ENCODE results near the gene BICD1. TPM values are rescaled to one million over a fixed set of nuclear protein-coding genes. Genes with fewer than 3 reads are reported as not detected.
"Not testable (repeated sequence)": the region's sequence is repeated elsewhere in the genome, so short reads cannot be mapped to it uniquely, and the experiment has no call there.

The BICD1 gene
- total RNA-seq, 1 experiment from 2014 or later: 11.8 TPM

- Histone ChIP-seq H3K4me3 (no peak overlapping the region), H3K36me3 (no peaks in the 10 kb centered on the region), H3K27me3 (replicated peaks) (no peaks in the 10 kb centered on the region), H3K27ac (no peak overlapping the region), H3K4me1 (replicated peaks) (no peaks in the 10 kb centered on the region), H3K9me3 (replicated peaks) (no peaks in the 10 kb centered on the region)
- no peak for DNase-seq (ENCODE audit: low read depth in 1 of 2, low spot score in 2 of 2)
These were observed 54.4 kb downstream of the BICD1 start for GRCh38 chr12:32161058-32161457.

- H3K4me1 ChIP-seq (replicated peaks): no peaks in the 10 kb centered on the region
- H3K4me3 ChIP-seq: no peak overlapping the region
- DNase-seq (ENCODE audit: low read depth in 1 of 2, low spot score in 2 of 2): no peak
- H3K27ac ChIP-seq: no peak overlapping the region
- H3K27me3 ChIP-seq (replicated peaks): no peaks in the 10 kb centered on the region
- H3K36me3 ChIP-seq: no peaks in the 10 kb centered on the region
- H3K9me3 ChIP-seq (replicated peaks): no peaks in the 10 kb centered on the region
These were observed 56.9 kb downstream of the BICD1 start for GRCh38 chr12:32163596-32163995.

DNA sequence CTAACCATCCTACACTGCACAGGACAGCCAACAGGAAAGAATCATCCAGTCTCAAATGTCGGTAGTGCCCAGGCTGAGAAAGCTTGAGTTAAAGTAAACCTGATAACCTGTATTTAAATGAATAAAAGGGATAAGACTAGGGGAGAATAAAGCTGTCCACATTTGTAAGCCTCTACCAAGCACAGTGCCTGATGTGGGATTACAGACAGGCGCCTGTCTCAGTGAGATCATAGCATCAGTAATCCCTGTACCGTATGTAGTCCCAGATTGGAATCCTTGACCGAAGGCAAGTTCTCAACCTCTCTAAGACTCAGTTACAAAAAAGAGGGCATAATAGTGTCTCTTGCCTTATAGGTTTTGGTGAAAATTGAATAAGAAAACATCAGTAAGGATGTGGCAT is 59.9 kb downstream of the BICD1 start:
- Histone ChIP-seq H3K9me3 (replicated peaks) (no peaks in the 10 kb centered on the region), H3K27me3 (replicated peaks) (no peaks in the 10 kb centered on the region), H3K27ac (no peak overlapping the region), H3K4me3 (no peak overlapping the region), H3K36me3 (no peaks in the 10 kb centered on the region), H3K4me1 (replicated peaks) (no peaks in the 10 kb centered on the region)
- DNase-seq (ENCODE audit: low read depth in 1 of 2, low spot score in 2 of 2): no peak

DNA sequence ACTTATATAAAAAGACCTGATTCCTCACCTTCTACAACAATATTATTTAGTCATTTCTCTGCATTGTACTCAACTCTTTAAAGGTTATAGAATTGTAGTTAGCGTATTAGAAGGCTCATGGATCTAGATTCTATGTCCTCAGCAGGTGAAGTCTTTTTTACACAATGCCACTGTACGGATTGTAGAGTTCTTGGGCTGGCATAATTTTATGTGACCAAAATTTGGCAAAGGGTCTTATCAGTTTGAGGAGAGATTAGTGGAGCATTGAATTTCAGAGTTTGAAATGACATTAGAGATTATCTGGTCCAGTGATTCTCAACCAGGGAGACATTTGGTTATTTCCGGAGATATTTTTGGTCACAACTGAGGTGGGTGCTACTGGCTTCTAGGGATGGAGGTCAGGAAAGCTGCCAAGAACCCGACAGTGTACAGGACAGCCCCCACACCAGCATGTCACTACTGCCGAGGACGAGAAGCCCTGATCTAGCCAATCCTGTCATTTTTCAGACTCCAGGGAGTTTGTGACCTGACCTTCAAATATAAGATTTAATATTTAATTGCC is 63.9 kb downstream of the BICD1 start:
- Histone ChIP-seq H3K4me3 (no peak overlapping the region), H3K27ac (no peak overlapping the region), H3K27me3 (replicated peaks) (no peaks in the 10 kb centered on the region), H3K36me3 (no peaks in the 10 kb centered on the region), H3K9me3 (replicated peaks) (no peaks in the 10 kb centered on the region), H3K4me1 (replicated peaks) (no peaks in the 10 kb centered on the region)
- no peak for DNase-seq (ENCODE audit: low read depth in 1 of 2, low spot score in 2 of 2)

GRCh38 chr12:32171211-32171610 is 64.6 kb downstream of the BICD1 start:
- H3K36me3 ChIP-seq: no peaks in the 10 kb centered on the region

GRCh38 chr12:32176606-32177005 is 70.0 kb downstream of the BICD1 start:
- H3K27me3 ChIP-seq (replicated peaks): no peaks in the 10 kb centered on the region
- H3K4me3 ChIP-seq: no peak overlapping the region
- DNase-seq (ENCODE audit: low read depth in 1 of 2, low spot score in 2 of 2): no peak
- H3K9me3 ChIP-seq (replicated peaks): no peaks in the 10 kb centered on the region
- 0 out of 2 replicates have a peak, but pooled peaks cover 2% of the 10 kb centered on the region for H3K36me3 ChIP-seq
- H3K4me1 ChIP-seq (replicated peaks): peaks cover 1% of the 10 kb centered on the region
- H3K27ac ChIP-seq: no peak overlapping the region

More at GRCh38 chr12:32171211-32171610, 64.6 kb downstream of the BICD1 start:
- Histone ChIP-seq H3K9me3 (replicated peaks) (no peaks in the 10 kb centered on the region), H3K27ac (no peak overlapping the region), H3K4me1 (replicated peaks) (no peaks in the 10 kb centered on the region), H3K27me3 (replicated peaks) (no peaks in the 10 kb centered on the region), H3K4me3 (no peak overlapping the region)
- DNase-seq (ENCODE audit: low read depth in 1 of 2, low spot score in 2 of 2): no peak

DNA sequence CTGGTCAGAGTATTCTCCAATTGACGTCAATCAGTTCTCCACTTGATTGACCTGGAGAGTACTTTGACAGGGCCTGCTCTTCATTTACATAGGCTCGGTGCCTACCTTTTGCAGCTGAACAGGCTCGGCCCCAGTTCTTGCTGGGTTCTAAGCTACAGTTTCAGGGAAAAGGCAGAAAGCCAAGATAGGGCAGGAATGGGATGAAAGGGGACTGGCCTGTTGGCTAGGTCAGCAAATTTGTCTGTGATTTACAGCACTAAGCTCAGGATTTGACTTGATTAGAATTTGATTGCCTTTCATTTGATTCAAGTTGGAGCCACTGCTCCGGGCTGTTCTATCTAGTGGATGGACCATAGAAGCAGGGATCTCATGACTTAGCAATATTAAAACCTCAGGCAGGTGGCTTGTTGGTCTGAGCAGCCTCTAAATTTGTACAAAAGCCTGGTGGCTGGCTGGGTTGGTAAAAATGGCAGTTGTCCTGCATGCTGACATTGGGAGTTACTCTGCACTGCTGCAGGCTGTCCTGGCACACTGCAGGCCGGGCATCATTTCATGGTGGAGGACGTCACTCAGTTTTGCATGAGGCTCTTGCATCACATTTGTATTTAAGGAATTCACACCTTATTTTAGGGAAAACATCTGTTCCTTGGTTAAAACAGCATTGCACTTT is 71.8 kb downstream of the BICD1 start:
- Histone ChIP-seq H3K36me3 (0 out of 2 replicates have a peak, but pooled peaks cover 2% of the 10 kb centered on the region), H3K4me1 (replicated peaks) (peaks cover 9% of the 10 kb centered on the region), H3K9me3 (replicated peaks) (no peaks in the 10 kb centered on the region), H3K4me3 (no peak overlapping the region), H3K27me3 (replicated peaks) (no peaks in the 10 kb centered on the region), H3K27ac (no peak overlapping the region)
- no peak for DNase-seq (ENCODE audit: low read depth in 1 of 2, low spot score in 2 of 2)

- H3K27me3 ChIP-seq (replicated peaks): no peaks in the 10 kb centered on the region
- H3K4me1 ChIP-seq (replicated peaks): peaks cover 14% of the 10 kb centered on the region
- 0 out of 2 replicates have a peak, but pooled peaks cover 2% of the 10 kb centered on the region for H3K36me3 ChIP-seq
- H3K27ac ChIP-seq: no peak overlapping the region
- DNase-seq (ENCODE audit: low read depth in 1 of 2, low spot score in 2 of 2): no peak
- H3K9me3 ChIP-seq (replicated peaks): no peaks in the 10 kb centered on the region
- H3K4me3 ChIP-seq: no peak overlapping the region
These were observed 72.4 kb downstream of the BICD1 start for GRCh38 chr12:32179011-32179395.

DNA sequence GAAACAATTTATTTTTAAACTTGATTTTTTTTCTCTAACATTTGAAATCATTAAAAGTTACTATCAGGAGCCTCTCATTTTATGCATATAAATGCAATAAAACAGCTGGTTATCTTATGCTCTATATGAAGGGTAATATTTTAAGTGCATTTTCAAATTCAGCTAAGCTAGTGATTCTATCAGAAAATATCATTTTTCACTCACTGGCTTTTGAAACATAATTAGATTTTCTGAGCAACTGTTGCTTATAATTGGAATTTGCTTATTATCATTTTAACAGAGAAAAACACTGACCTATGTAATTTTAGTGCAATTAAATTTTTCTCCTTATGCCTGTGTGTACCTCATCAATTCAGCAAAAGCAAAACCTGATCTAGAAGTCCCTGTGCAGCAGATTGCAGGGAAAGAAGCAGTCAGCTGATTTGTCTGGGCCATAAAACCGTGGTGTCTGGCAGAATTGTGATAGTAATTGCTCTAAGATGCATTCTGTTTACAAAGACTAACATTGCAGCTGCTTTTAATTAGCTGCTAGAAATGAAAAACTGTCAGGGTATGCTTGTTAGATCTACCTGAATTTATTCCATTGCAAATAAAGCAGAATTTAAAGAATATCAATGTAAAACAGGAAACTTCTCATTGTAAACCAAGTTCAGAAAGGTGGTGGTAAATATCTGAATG is 75.0 kb downstream of the BICD1 start:
- DNase-seq (ENCODE audit: low read depth in 1 of 2, low spot score in 2 of 2): no peak
- H3K27ac ChIP-seq: no peak overlapping the region
- no peaks in the 10 kb centered on the region for H3K9me3 ChIP-seq (replicated peaks)
- H3K27me3 ChIP-seq (replicated peaks): no peaks in the 10 kb centered on the region
- H3K36me3 ChIP-seq: peaks cover 7% of the 10 kb centered on the region; the same call in 1 of the 2 replicates
- H3K4me1 ChIP-seq (replicated peaks): peaks cover 21% of the 10 kb centered on the region
- H3K4me3 ChIP-seq: no peak overlapping the region

- Histone ChIP-seq H3K9me3 (replicated peaks) (no peaks in the 10 kb centered on the region), H3K36me3 (peaks cover 7% of the 10 kb centered on the region; the same call in 1 of the 2 replicates), H3K27ac (peak overlapping the region; percentile 60), H3K27me3 (replicated peaks) (no peaks in the 10 kb centered on the region), H3K4me3 (no peak overlapping the region), H3K4me1 (replicated peaks) (peaks cover 21% of the 10 kb centered on the region)
- DNase-seq (ENCODE audit: low read depth in 1 of 2, low spot score in 2 of 2): peak; percentile 83 to 84
These were observed 77.0 kb downstream of the BICD1 start for GRCh38 chr12:32183650-32184049.

- not testable (repeated sequence) for H3K36me3 ChIP-seq; DNase-seq (ENCODE audit: low read depth in 1 of 2, low spot score in 2 of 2); H3K4me3 ChIP-seq; H3K27me3 ChIP-seq (replicated peaks); H3K27ac ChIP-seq; H3K9me3 ChIP-seq (replicated peaks)
- H3K4me1 ChIP-seq (replicated peaks): peaks cover 16% of the 10 kb centered on the region
These were observed 80.5 kb downstream of the BICD1 start for GRCh38 chr12:32187127-32187526.

GRCh38 chr12:32191445-32191844 is 84.8 kb downstream of the BICD1 start:
- no peak overlapping the region for H3K4me3 ChIP-seq
- no peaks in the 10 kb centered on the region for H3K27me3 ChIP-seq (replicated peaks)
- H3K27ac ChIP-seq: no peak overlapping the region
- H3K36me3 ChIP-seq: peaks cover 5% of the 10 kb centered on the region
- peaks cover 10% of the 10 kb centered on the region for H3K9me3 ChIP-seq (replicated peaks)
- DNase-seq (ENCODE audit: low read depth in 1 of 2, low spot score in 2 of 2): no peak
- H3K4me1 ChIP-seq (replicated peaks): no peaks in the 10 kb centered on the region

DNA sequence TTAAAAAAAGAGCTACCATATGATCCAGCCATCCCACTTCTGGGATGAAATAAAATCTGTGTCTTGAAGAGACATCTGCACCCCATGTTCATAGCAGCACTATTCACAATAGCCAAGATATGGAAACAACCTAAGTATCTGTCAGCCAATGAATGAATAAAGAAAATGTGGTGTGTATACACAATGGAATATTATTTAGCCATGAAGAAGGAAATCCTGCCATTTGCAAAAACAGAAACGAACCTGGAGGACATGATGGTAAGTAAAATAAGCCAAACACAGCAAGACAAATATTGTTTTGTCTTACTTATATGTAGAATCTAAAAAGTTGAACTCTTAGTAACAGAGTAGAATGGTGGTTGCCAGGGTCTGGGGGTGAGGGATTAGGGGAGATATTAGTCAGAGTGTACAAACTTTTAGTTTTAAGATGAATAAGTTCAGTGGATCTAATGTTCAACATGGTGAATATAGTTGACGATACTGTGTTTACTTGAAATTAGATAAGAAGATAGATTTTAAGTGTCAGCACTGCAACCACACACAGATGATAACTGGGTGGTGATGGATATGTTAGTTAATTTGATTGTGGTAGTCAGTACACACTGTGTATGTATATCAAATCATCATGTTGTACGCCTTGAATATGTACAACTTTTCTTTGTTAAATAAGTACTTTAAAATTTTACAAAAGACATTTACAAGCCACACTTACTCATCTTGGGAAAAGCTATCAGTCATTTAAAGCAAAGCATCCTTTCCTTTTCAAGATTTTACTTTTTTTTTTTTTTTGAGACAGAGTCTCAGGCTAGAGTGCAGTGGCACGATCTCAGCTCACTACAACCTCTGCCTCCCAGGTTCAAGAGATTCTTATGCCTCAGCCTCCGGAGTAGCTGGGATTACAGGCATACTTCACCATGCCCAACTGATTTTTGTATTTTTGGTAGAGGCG is 89.9 kb downstream of the BICD1 start:
- no peak for DNase-seq (ENCODE audit: low read depth in 1 of 2, low spot score in 2 of 2)
- peaks cover 5% of the 10 kb centered on the region for H3K36me3 ChIP-seq
- H3K4me3 ChIP-seq: no peak overlapping the region
- no peaks in the 10 kb centered on the region for H3K27me3 ChIP-seq (replicated peaks)
- H3K9me3 ChIP-seq (replicated peaks): peaks cover 10% of the 10 kb centered on the region
- H3K27ac ChIP-seq: no peak overlapping the region
- H3K4me1 ChIP-seq (replicated peaks): 0 out of 2 replicates have a peak, but pooled peaks cover 4% of the 10 kb centered on the region
